Measurements from ENCODE around the gene SALL2. TPM values are rescaled to one million over a fixed set of nuclear protein-coding genes. Genes with fewer than 3 reads are reported as not detected.
A peak's percentile ranks its signal among the peaks of the same experiment; 100 is the strongest.
"Not testable (repeated sequence)": the region's sequence is repeated elsewhere in the genome, so short reads cannot be mapped to it uniquely, and the experiment has no call there.

SALL2 gene
- total RNA-seq (2014; rRNA removed; shearing (Covaris generic)), result 0.05 TPM in 1 of 2 replicates, not detected in the other

GRCh38 chr14:21525962-21526671 lies at the start of gene SALL2:
Gene SALL2 (minus strand): TSS chr14:21526346. CDS start chr14:21526127, 219 bp downstream.
- no peak for DNase-seq (ENCODE audit: low spot score)

GRCh38 chr14:21575661-21576060 lies 49.5 kb upstream of the SALL2 start:
- no peak for DNase-seq (ENCODE audit: low spot score)

- no peak for DNase-seq (ENCODE audit: low spot score)
These were observed 46.5 kb upstream of the SALL2 start for GRCh38 chr14:21572604-21573003.

- no peak for DNase-seq (ENCODE audit: low spot score)
These were observed 32.6 kb upstream of the SALL2 start for GRCh38 chr14:21558703-21559170.

- DNase-seq (ENCODE audit: low spot score), result peak; percentile 91
These were observed 31.1 kb upstream of the SALL2 start for GRCh38 chr14:21557084-21557901.

- no peak for DNase-seq (ENCODE audit: low spot score)
These were observed 30.4 kb upstream of the SALL2 start for GRCh38 chr14:21556378-21557083.

GRCh38 chr14:21553266-21553665 lies 27.1 kb upstream of the SALL2 start:
- no peak for DNase-seq (ENCODE audit: low spot score)

- DNase-seq (ENCODE audit: low spot score), result not testable (repeated sequence)
These were observed 18.4 kb upstream of the SALL2 start for GRCh38 chr14:21544588-21544987.

- DNase-seq (ENCODE audit: low spot score), result no peak
These were observed 17.8 kb upstream of the SALL2 start for GRCh38 chr14:21543963-21544362.

- DNase-seq (ENCODE audit: low spot score), result no peak
These were observed 17.4 kb upstream of the SALL2 start for GRCh38 chr14:21543521-21543960.

- no peak for DNase-seq (ENCODE audit: low spot score)
These were observed 15.4 kb upstream of the SALL2 start for GRCh38 chr14:21541413-21542074.

GRCh38 chr14:21539189-21539940 lies 13.2 kb upstream of the SALL2 start:
- no peak for DNase-seq (ENCODE audit: low spot score)

- no peak for DNase-seq (ENCODE audit: low spot score)
These were observed 10.9 kb upstream of the SALL2 start for GRCh38 chr14:21537090-21537424.

GRCh38 chr14:21536418-21537089 lies 10.4 kb upstream of the SALL2 start:
- DNase-seq (ENCODE audit: low spot score), result no peak

GRCh38 chr14:21535545-21536417 lies 9.6 kb upstream of the SALL2 start:
- DNase-seq (ENCODE audit: low spot score), result no peak

GRCh38 chr14:21534576-21534975 lies 8.4 kb upstream of the SALL2 start:
- no peak for DNase-seq (ENCODE audit: low spot score)

- no peak for DNase-seq (ENCODE audit: low spot score)
These were observed 7.1 kb upstream of the SALL2 start for GRCh38 chr14:21533294-21533693.

GRCh38 chr14:21529515-21529914 lies 3.4 kb upstream of the SALL2 start:
- DNase-seq (ENCODE audit: low spot score), result no peak
